KOPT-K1 (cell line): ENCODE results near the gene ASRGL1.

Experiments used
- H3K27ac ChIP-seq: fragments of 200-600 bp; sonication (generic); 2 replicates; pipeline ENCODE4 v1.5.1; 2016; ENCODE audit warnings: antibody characterized with exemption, mild to moderate bottlenecking, low read depth, low read length; ENCODE audit not compliant: poor library complexity, severe bottlenecking
- H3K36me3 ChIP-seq: fragments of 200-600 bp; sonication (generic); 2 replicates; pipeline ENCODE4 v1.5.1; 2017; ENCODE audit warnings: antibody characterized with exemption, mild to moderate bottlenecking, low read length, moderate library complexity; ENCODE audit not compliant: insufficient read depth
- H3K9me3 ChIP-seq: fragments of 200-600 bp; sonication (generic); 2 replicates; pipeline ENCODE4 v1.5.1; 2017; ENCODE audit warnings: antibody characterized with exemption, low read length, mild to moderate bottlenecking; ENCODE audit not compliant: insufficient read depth, poor library complexity, severe bottlenecking

Gene ASRGL1

GRCh38 chr11:62394825-62395538 lies 57.7 kb downstream of the ASRGL1 start:
- Histone ChIP-seq H3K36me3 (peaks cover 19% of the 10 kb centered on the region; the same call in 1 of the 2 replicates), H3K9me3 (no peaks in the 10 kb centered on the region), H3K27ac (no peak overlapping the region)

- Histone ChIP-seq H3K27ac (no peak overlapping the region), H3K9me3 (no peaks in the 10 kb centered on the region), H3K36me3 (peaks cover 18% of the 10 kb centered on the region; the same call in 1 of the 2 replicates)
These were observed 58.8 kb downstream of the ASRGL1 start for GRCh38 chr11:62395885-62396551.

GRCh38 chr11:62398011-62398994 lies 61.1 kb downstream of the ASRGL1 start:
- Histone ChIP-seq H3K9me3 (no peaks in the 10 kb centered on the region), H3K27ac (peak overlapping the region; percentile 63), H3K36me3 (no peaks in the 10 kb centered on the region)

- no peaks in the 10 kb centered on the region for H3K36me3 ChIP-seq
- no peaks in the 10 kb centered on the region for H3K9me3 ChIP-seq
- peak overlapping the region; percentile 63 for H3K27ac ChIP-seq
These were observed 62.1 kb downstream of the ASRGL1 start for GRCh38 chr11:62399172-62399877.

GRCh38 chr11:62399878-62400266 lies 62.6 kb downstream of the ASRGL1 start:
- H3K27ac ChIP-seq, result peak overlapping the region; percentile 63
- no peaks in the 10 kb centered on the region for H3K9me3 ChIP-seq
- H3K36me3 ChIP-seq, result no peaks in the 10 kb centered on the region

- Histone ChIP-seq H3K27ac (no peak overlapping the region), H3K9me3 (no peaks in the 10 kb centered on the region), H3K36me3 (no peaks in the 10 kb centered on the region)
These were observed 63.0 kb downstream of the ASRGL1 start for GRCh38 chr11:62400281-62400680.

- no peaks in the 10 kb centered on the region for H3K9me3 ChIP-seq
- H3K36me3 ChIP-seq, result no peaks in the 10 kb centered on the region
- H3K27ac ChIP-seq, result peak overlapping the region; percentile 70
These were observed 63.5 kb downstream of the ASRGL1 start for GRCh38 chr11:62400760-62401159.

- Histone ChIP-seq H3K27ac (peak overlapping the region; percentile 70), H3K9me3 (no peaks in the 10 kb centered on the region), H3K36me3 (no peaks in the 10 kb centered on the region)
These were observed 64.1 kb downstream of the ASRGL1 start for GRCh38 chr11:62401356-62401755.

- H3K9me3 ChIP-seq, result no peaks in the 10 kb centered on the region
- peak overlapping the region; percentile 70 for H3K27ac ChIP-seq
- H3K36me3 ChIP-seq, result no peaks in the 10 kb centered on the region
These were observed 64.6 kb downstream of the ASRGL1 start for GRCh38 chr11:62401811-62402210.

- peak overlapping the region; percentile 70 for H3K27ac ChIP-seq
- no peaks in the 10 kb centered on the region for H3K36me3 ChIP-seq
- no peaks in the 10 kb centered on the region for H3K9me3 ChIP-seq
These were observed 65.1 kb downstream of the ASRGL1 start for GRCh38 chr11:62402226-62402959.

- no peaks in the 10 kb centered on the region for H3K36me3 ChIP-seq
These were observed 65.9 kb downstream of the ASRGL1 start for GRCh38 chr11:62402960-62403730.

GRCh38 chr11:62404435-62404834 lies 67.2 kb downstream of the ASRGL1 start:
- no peaks in the 10 kb centered on the region for H3K9me3 ChIP-seq
- no peak overlapping the region for H3K27ac ChIP-seq
- no peaks in the 10 kb centered on the region for H3K36me3 ChIP-seq

More at GRCh38 chr11:62402960-62403730, 65.9 kb downstream of the ASRGL1 start:
- H3K27ac ChIP-seq, result peak overlapping the region; percentile 70
- no peaks in the 10 kb centered on the region for H3K9me3 ChIP-seq

GRCh38 chr11:62404901-62405300 lies 67.7 kb downstream of the ASRGL1 start:
- Histone ChIP-seq H3K27ac (no peak overlapping the region), H3K9me3 (no peaks in the 10 kb centered on the region)

More at GRCh38 chr11:62404901-62405300, 67.7 kb downstream of the ASRGL1 start:
- no peaks in the 10 kb centered on the region for H3K36me3 ChIP-seq
